ENCODE data around the gene CEP192.

CEP192 gene

DNA sequence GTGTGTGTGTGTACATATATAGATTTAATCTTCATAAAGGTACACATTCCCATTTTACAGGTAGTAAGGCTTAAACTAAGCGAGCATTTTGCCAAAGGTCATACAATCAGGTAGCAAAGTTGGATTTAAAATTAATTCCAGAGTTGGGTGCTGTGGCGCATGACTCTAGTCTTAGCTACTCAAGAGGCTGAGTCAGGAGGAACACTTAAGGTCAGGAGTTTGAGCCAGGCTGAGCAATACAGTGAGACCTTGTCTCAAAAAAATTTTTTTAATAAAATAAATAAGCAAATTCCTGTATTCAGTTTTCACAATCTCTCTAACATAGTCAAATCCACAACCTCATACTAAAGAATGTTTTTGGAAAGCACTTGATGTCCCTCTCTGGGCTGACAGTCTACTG, 115.9 kb downstream of the CEP192 start:
- H3K4me1 ChIP-seq (ENCODE audit: low read depth, poor library complexity, severe bottlenecking), result no peaks in the 10 kb centered on the region
- H3K36me3 ChIP-seq (ENCODE audit: insufficient read depth), result peaks cover 7% of the 10 kb centered on the region; the same call in 1 of the 2 replicates
- no peaks in the 10 kb centered on the region for H3K79me2 ChIP-seq (ENCODE audit: insufficient read depth, low read depth)
- no peak overlapping the region for H2AFZ ChIP-seq (ENCODE audit: low read depth)
- no peak overlapping the region for H3K4me2 ChIP-seq
- H3K27me3 ChIP-seq (ENCODE audit: insufficient read depth, low read depth), result no peaks in the 10 kb centered on the region
- no peak overlapping the region for H3K9ac ChIP-seq
- TF ChIP-seq, protein P1, sequence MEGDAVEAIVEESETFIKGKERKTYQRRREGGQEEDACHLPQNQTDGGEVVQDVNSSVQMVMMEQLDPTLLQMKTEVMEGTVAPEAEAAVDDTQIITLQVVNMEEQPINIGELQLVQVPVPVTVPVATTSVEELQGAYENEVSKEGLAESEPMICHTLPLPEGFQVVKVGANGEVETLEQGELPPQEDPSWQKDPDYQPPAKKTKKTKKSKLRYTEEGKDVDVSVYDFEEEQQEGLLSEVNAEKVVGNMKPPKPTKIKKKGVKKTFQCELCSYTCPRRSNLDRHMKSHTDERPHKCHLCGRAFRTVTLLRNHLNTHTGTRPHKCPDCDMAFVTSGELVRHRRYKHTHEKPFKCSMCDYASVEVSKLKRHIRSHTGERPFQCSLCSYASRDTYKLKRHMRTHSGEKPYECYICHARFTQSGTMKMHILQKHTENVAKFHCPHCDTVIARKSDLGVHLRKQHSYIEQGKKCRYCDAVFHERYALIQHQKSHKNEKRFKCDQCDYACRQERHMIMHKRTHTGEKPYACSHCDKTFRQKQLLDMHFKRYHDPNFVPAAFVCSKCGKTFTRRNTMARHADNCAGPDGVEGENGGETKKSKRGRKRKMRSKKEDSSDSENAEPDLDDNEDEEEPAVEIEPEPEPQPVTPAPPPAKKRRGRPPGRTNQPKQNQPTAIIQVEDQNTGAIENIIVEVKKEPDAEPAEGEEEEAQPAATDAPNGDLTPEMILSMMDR (conservative IDR thresholded peaks at IDR 0.05; ENCODE audit: low read depth, low read length), result no peak
- H3K27ac ChIP-seq, result no peak overlapping the region
- H4K20me1 ChIP-seq (ENCODE audit: insufficient read depth), result no peaks in the 10 kb centered on the region
- H3K4me3 ChIP-seq (IDR thresholded peaks at IDR 0.05; ENCODE audit: insufficient read depth, low read depth, low read length), result no peak overlapping the region

DNA sequence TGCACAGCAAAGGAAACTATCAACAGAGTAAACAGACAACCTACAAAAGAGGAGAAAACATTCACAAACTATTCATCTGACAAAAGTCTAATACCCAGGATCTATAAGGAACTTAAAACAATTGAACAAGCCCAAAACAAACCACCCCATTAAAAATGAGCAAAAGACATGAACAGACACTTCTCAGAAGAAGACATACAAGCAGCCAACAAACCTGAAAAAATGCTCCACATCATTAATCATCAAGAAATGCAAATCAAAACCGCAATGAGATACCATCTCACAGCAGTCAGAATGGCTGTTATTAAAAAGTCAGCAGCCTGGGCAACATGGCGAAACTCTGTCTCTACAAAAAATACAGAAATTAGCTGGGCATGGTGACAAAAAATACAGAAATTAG, 117.2 kb downstream of the CEP192 start:
- Histone ChIP-seq H4K20me1 (ENCODE audit: insufficient read depth) (no peaks in the 10 kb centered on the region), H3K79me2 (ENCODE audit: insufficient read depth, low read depth) (no peaks in the 10 kb centered on the region), H3K4me2 (no peak overlapping the region), H3K27ac (no peak overlapping the region), H3K36me3 (ENCODE audit: insufficient read depth) (peaks cover 7% of the 10 kb centered on the region; the same call in 1 of the 2 replicates), H3K4me1 (ENCODE audit: low read depth, poor library complexity, severe bottlenecking) (no peaks in the 10 kb centered on the region), H2AFZ (ENCODE audit: low read depth) (no peak overlapping the region), H3K27me3 (ENCODE audit: insufficient read depth, low read depth) (no peaks in the 10 kb centered on the region), H3K9ac (no peak overlapping the region), H3K4me3 (IDR thresholded peaks at IDR 0.05; ENCODE audit: insufficient read depth, low read depth, low read length) (no peak overlapping the region)
- TF ChIP-seq, protein P1 (conservative IDR thresholded peaks at IDR 0.05; ENCODE audit: low read depth, low read length), result no peak

DNA sequence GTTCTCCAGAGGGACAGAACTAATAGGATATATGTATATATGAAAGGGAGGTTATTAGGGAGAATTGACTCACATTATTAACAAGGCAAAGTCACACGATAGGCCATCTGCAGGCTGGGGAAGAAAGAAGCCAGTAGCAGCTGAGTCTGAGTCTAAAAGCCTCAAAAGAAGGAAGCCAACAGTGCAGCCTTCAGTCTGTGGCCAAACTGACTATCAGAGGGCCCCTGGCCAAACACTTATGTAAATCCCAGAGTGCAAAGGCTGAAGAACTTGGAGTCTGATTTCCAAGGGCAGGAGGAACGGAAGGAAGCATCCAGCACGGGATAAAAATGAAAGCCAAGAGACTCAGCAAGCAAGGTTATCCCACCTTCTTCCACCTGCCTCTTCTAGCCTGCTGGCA, 119.4 kb downstream of the CEP192 start:
- Histone ChIP-seq H3K36me3 (ENCODE audit: insufficient read depth) (peaks cover 4% of the 10 kb centered on the region; the same call in 1 of the 2 replicates), H3K9ac (no peak overlapping the region)

DNA sequence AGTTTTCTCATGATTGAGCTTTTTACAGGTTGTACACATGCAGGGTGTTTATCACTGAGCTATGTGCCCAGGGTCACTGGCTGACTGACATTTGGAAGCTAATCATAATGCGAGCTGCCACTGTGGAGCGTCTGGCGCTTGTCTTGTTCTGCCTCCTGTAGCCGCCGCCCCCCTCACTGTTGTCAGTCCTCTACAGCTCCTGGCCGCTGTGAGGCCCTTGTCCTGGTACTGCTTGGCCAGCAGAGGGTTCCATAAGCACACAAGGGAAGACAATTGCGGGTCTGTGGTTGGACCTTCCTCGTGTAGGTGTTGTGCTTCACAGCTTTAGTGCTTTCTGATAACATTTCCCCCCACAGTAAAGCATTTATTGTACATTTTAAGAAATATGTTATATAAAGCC, 121.8 kb downstream of the CEP192 start:
- H3K36me3 ChIP-seq (ENCODE audit: insufficient read depth), result no peaks in the 10 kb centered on the region

More for the DNA sequence above, 119.4 kb downstream of the CEP192 start:
- no peaks in the 10 kb centered on the region for H3K27me3 ChIP-seq (ENCODE audit: insufficient read depth, low read depth)
- H3K4me3 ChIP-seq (IDR thresholded peaks at IDR 0.05; ENCODE audit: insufficient read depth, low read depth, low read length), result no peak overlapping the region
- H2AFZ ChIP-seq (ENCODE audit: low read depth), result no peak overlapping the region
- no peak overlapping the region for H3K27ac ChIP-seq
- TF ChIP-seq, protein P1 (conservative IDR thresholded peaks at IDR 0.05; ENCODE audit: low read depth, low read length), result no peak
- no peaks in the 10 kb centered on the region for H3K79me2 ChIP-seq (ENCODE audit: insufficient read depth, low read depth)
- no peak overlapping the region for H3K4me2 ChIP-seq
- H4K20me1 ChIP-seq (ENCODE audit: insufficient read depth), result no peaks in the 10 kb centered on the region
- H3K4me1 ChIP-seq (ENCODE audit: low read depth, poor library complexity, severe bottlenecking), result no peaks in the 10 kb centered on the region

More for the DNA sequence above, 121.8 kb downstream of the CEP192 start:
- Histone ChIP-seq H3K9ac (no peak overlapping the region), H3K27me3 (ENCODE audit: insufficient read depth, low read depth) (no peaks in the 10 kb centered on the region), H3K27ac (no peak overlapping the region), H3K79me2 (ENCODE audit: insufficient read depth, low read depth) (no peaks in the 10 kb centered on the region), H4K20me1 (ENCODE audit: insufficient read depth) (no peaks in the 10 kb centered on the region), H3K4me2 (no peak overlapping the region), H3K4me1 (ENCODE audit: low read depth, poor library complexity, severe bottlenecking) (no peaks in the 10 kb centered on the region), H2AFZ (ENCODE audit: low read depth) (no peak overlapping the region), H3K4me3 (IDR thresholded peaks at IDR 0.05; ENCODE audit: insufficient read depth, low read depth, low read length) (no peak overlapping the region)
- TF ChIP-seq, protein P1 (conservative IDR thresholded peaks at IDR 0.05; ENCODE audit: low read depth, low read length), result no peak

All from KMS-11 (cell line).